Right renal pelvis (tissue), 4 donors: ENCODE results near the gene ADAMTS6. TPM values are rescaled to one million over a fixed set of nuclear protein-coding genes. Genes with fewer than 3 reads are reported as not detected.

Source experiments
- DNase-seq, 4 donors: peaks; one replicate each; pipeline ENCODE4 v3.0.0-alpha.2; 2013; ENCODE audit warnings: low read depth in 4 of 4, low spot score in 3 of 4, missing footprints in 1 of 4
- polyA plus RNA-seq, 4 donors: library from polyadenylated mRNA; unstranded; fragments of 120-200 nt; gene quantifications; one replicate each; pipeline ENCODE4 v1.2.1, GENCODE V29; 2013; ENCODE audit not compliant: insufficient read length in 4 of 4

The ADAMTS6 gene
- polyA plus RNA-seq, 4 donors = 2.0 to 2.4 (median 2.2) TPM

DNA sequence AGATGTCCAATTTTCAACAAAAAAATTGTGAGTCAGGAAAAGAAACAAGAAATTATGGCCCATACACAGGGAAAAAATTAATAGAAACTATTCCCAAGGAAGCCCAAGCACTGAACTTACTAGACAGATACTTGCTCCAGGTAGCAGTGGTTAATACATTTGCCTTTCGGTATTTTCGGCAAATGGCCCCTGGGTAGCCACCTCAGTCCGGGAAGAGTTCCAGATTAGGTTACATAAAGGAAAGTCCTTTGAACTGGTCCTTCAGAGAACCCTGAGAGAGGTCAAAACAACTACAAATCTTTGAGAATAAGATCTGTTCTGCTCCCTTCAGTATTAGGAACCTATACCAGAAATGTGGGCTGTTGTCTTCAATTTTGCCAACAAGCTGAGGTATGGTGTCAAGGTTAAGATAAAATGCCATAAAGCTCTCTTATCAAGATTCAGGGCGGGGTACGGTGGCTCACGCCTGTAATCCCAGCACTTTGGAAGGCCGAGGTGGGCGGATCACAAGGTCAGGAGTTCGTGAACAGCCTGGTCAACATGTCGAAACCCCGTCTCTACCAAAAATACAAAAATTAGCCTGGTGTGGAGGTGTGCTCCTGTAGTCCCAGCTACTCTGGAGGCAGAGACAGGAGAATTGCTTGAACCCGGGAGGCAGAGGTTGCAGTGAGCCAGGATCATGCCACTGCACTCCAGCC lies 369.6 kb downstream of the ADAMTS6 start:
- DNase-seq = no peak

DNA sequence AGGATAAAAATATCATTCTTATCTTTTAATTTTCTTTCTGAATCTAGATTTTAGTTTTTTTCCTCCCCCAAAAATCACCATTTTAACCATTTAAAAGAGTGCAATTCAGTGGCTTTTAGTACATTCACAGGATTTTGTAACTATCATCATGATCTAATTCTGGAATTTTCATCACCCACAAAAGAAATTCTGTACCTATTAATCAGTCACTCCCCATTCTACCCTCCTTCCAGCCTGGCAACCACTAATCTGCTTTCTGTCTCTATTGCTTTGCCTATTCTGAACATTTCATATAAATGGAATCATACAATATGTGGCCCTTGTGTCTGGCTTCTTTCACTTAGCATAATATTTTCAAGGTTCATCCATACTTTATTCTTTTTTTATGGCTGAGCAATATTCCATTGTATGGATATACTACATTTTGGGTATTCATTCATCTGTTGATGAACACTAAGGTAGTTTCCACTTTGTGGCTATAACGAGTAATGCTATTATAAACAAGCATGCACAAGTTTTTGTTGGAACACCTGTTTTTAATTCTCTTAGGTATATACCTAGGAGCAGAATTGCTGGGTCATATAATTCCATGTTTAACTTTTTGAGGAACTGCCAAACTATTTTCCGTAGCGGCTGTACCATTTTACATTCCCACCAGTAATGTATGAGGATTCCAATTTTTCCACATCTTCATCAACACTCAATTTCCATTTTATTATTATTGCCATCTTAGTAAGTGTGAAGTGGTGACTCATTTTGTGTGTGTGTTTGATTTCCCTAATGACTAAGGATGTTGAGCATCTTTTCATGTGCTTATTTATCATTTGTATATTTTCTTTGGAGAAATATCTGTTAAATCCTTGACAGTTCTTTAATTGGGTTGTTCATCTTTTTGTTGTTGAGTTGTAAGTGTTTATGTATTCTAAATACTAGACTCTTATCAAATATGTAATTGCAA lies 372.7 kb downstream of the ADAMTS6 start:
- no peak for DNase-seq

DNA sequence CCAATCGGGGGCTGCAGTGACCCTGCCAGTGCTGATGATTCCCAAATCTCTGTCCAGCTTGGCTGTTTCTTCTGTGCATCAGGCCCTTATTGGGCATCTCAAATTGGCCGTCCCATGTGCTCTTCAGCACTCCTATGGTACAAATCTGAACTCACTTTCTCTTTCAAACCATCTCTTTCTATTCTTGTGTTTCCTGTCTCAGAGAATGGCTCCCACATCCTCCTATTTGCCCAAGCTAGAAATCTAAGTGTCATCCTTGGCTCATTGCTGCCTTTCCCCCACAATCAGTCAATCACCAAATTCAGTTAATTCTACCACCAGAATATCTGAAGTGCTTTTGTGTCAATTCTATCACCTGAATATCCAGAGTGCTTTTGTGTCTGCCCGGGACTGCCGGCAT lies 376.4 kb downstream of the ADAMTS6 start:
- DNase-seq = no peak

DNA sequence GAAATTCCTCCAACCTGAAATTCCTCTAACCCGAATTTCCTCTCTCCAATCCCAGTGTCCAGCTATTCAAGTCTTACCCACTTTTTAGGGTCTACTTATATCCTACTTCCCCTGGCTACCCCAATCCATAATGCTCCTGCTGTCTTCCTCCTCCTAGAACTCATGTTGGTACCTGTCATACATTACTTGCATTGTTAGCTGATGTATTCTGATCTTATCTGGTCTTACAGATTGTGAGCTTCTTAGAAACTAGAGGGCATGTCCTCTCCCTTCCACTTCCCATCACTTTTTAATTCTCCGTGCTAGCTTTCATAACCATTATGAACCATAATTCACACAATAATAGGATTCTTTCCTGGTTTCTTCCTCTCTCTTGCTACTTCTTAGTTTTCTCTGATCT lies 376.9 kb downstream of the ADAMTS6 start:
- DNase-seq = no peak

DNA sequence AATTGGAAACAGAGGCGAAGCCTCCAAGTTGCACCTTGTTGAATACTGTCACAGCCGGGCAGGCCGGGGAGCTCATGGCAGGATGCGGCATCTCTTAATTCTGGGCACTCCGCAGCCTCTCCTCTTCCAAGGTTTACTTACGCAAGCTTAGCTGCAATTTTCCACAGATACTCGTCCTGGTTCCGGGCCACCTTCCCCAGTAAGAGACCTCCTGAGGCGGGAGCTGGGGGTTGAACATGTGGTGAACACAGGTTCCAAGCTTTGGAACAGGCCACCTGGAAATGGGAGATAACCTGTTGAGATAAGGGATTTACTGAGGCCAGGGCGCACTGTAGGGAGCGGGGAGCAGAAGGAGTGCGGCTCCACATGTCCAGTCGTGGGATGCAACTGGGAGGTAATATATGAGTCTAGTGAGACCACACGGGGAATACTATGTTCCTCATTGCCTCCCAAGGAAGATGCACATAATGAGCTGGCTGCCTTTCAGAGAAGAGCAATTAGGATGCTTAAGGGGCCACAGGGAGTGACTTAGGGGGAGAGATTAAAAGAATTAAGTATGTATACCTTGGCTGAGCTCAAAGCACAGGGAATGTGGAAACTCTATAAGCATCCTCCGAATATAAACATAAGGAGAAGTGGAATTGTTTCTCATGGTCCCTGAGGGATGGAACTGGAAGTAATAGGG lies 377.8 kb downstream of the ADAMTS6 start:
- no peak for DNase-seq

DNA sequence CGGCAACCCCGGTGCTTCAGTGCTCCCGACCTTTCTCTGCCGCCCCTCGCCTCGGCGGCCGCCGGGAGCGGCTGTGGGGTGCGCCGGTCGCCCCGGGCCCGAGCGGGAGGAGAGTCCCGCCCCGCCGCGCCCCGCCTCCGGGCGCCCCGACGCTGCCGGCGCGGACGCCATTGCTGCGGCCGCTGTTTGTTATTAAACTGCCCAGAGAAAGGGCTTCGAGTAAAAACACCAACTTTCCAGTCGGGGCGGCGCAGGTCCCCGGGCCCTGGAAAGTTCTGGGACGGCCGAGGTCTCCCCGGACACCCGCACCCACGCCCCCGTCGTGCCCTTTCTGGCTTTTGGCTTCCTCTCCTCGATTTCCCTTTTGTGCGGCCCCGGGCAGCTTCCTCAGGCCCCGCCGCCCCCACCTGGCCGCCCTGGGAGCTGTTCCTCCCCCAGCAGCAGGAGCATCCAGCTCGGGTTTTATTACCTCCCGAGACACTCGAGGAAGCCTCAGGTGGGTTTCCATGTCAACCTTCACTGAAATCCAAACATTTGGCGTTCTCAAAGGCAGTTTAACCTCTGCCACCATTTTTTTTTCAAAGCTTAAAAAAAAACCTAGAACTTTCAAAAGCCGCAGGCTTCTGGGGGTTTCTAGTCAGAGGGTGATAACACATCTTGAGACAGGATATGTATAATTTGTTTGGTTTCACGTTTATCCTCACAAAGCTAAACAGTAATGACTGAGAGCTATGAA lies 378.6 kb downstream of the ADAMTS6 start:
- peak; percentile 45 to 65 (median 58) for DNase-seq

DNA sequence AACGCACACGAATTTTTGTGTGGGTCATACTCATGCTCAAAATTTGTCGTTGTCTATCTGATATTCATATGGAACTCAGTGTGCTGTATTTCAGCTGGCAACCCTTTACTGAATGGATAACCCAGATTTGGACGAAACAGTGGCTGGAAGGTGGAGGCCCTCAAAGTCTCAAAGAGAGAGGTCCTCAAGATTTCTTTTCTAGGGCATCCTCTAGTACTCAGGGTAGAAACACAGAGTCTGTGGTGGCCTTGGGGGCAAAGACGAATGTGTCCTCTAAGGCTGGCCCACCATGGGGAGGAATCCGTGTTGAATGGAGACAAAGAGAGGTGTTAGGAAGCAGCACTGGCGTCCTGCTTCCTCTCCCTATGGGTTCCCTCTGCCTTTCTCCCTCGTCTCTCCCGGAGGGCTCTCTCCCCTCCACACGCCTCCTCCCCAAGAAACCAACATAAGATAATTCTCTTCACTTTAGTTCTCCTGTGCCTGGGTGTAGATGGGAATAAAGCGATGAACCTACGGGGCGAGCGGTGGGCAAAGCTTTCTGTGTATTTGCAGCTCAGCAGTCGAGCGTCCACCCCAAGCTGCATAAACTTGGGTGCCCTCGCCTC lies 379.2 kb downstream of the ADAMTS6 start:
- DNase-seq = peak in 1 of 4 donors; percentile 50

DNA sequence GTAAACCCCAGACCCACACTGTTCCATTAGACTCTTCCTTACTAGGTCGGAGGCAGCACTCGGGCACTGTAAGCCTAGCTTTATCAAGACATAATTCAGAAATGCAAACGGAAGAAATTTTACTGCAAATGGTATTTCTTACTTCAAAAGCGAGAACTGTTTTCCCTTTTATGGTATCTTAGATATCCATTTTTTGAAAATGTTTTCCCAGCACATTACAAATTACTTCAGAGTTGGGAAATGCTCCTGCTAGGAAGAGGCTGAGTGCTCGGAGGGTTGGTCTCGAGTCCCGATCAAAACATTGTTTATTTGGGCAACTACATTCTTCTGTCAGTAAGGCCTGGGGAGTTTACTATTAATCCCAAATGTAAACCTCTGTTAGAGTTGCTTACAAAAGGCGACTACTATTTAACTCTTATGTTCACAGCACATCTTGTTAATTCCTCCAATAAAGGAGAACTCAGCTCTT lies 380.1 kb downstream of the ADAMTS6 start:
- DNase-seq = no peak

DNA sequence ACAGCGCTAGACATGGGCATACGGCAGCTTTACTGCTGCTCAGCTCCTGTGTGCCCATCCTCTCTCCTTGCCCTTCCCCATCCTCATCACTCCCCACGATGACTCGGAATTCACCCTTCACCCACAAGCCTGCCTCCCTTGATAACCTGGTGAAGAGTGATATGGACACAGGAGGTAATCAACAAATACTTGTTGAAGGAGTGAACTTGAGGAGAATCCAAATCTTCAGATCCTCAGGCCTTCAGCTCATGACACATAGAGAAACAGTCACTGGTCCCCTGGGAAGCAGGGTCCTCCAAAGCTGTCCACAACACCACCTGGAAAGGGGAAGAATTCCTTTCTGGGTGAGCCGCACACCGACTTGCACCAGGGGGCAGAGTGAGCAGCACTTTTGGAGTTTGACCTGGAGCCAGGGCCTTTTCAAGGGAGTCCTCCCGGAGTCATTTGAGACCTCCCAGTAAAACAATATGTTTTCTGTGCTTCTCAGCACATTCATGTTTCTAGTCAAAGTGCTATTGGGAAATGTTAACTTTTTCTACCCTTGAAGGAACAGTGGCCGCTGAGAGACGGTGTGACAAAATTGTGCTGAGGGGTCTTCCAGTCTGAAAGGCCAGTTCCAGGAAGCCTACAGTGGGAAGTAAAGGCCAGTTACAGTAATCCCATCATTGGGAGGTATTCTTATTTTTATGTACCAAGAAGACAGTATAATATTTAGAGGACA lies 380.6 kb downstream of the ADAMTS6 start:
- peak; percentile 35 to 51 (median 46) for DNase-seq

Other genes with a start within 250 kb of the ADAMTS6 start
- gene CENPK, start 81.2 kb upstream of the ADAMTS6 start, polyA plus RNA-seq = 10 to 100 TPM; 24.1 to 37.4 (median 34.7) TPM
- 10 to 100 TPM; 58.5 to 82.7 (median 73.0) TPM for gene PPWD1, start 81.4 kb upstream of the ADAMTS6 start, polyA plus RNA-seq
- 10 to 100 TPM; 21.0 to 25.0 (median 23.9) TPM for gene TRIM23, start 142.4 kb upstream of the ADAMTS6 start, polyA plus RNA-seq
- gene SHLD3, start 143.1 kb upstream of the ADAMTS6 start, polyA plus RNA-seq = 1 to 10 TPM; 4.0 to 6.0 (median 4.8) TPM
- gene TRAPPC13, start 143.1 kb upstream of the ADAMTS6 start, polyA plus RNA-seq = 10 to 100 TPM; 26.6 to 36.2 (median 33.5) TPM
- 10 to 100 TPM in 2 of 4 donors, 1 to 10 TPM in 2; 8.1 to 10.6 (median 9.8) TPM for gene SGTB, start 240.2 kb upstream of the ADAMTS6 start, polyA plus RNA-seq
- 10 to 100 TPM; 34.8 to 48.8 (median 43.3) TPM for gene NLN, start 240.3 kb upstream of the ADAMTS6 start, polyA plus RNA-seq